PC-9 (cell line): Measurements from ENCODE around the gene LMLN. TPM values are rescaled to one million over a fixed set of nuclear protein-coding genes. Genes with fewer than 3 reads are reported as not detected.

Experiments used
- BruUV-seq: library from RNA; stranded (reverse); fragments of 400-500 nt; replicated peaks from 2 replicates; lab custom pipeline; 2021; lab: Mats Ljungman, UMichigan
- CTCF ChIA-PET: fragments of 300-600 bp; sonication (Branson Sonifier 250); formaldehyde crosslinking; loops from one replicate; lab custom pipeline; 2022; ENCODE audit warnings: antibody characterized with exemption; lab: Charles Lee
- POLR2A ChIA-PET: fragments of 300-600 bp; sonication (Branson Sonifier 250); formaldehyde crosslinking; loops from one replicate; lab custom pipeline; 2022; ENCODE audit warnings: antibody characterized with exemption; ENCODE audit not compliant: unreplicated experiment; lab: Charles Lee
- DNase-seq, 2 experiments: peaks; one replicate each; pipeline versions ENCODE4 v3.0.0 to v3.0.0-alpha.2; 2015 to 2022; ENCODE audit warnings: mixed read lengths in 1 of 2
- H2AFZ ChIP-seq: fragments of 200-600 bp; sonication (generic); 2 replicates; pipeline ENCODE4 v1.8.1; 2017; ENCODE audit warnings: antibody characterized with exemption
- H3F3A ChIP-seq: fragments of 200-600 bp; sonication (generic); 2 replicates; pipeline ENCODE4 v1.8.1; 2017; ENCODE audit warnings: antibody characterized with exemption, mild to moderate bottlenecking, low read depth; ENCODE audit not compliant: insufficient read depth
- H3K27ac ChIP-seq: fragments of 200-600 bp; sonication (generic); 2 replicates; pipeline ENCODE4 v1.6.1; 2016; ENCODE audit warnings: mixed run types
- H3K27me3 ChIP-seq: fragments of 200-600 bp; sonication (generic); 2 replicates; pipeline ENCODE4 v1.6.1; 2016; ENCODE audit warnings: low read depth, mixed run types; ENCODE audit not compliant: insufficient read depth
- H3K36me3 ChIP-seq: fragments of 200-600 bp; sonication (generic); 2 replicates; pipeline ENCODE4 v1.6.1; 2016; ENCODE audit warnings: low read depth, mixed run types
- H3K4me1 ChIP-seq: fragments of 200-600 bp; sonication (generic); replicated peaks from 2 replicates; pipeline ENCODE4 v1.6.1; 2016; ENCODE audit warnings: mixed run types; ENCODE audit not compliant: insufficient read depth
- H3K4me2 ChIP-seq: fragments of 200-600 bp; sonication (generic); 2 replicates; pipeline ENCODE4 v1.6.1; 2017; ENCODE audit warnings: mixed run types
- H3K4me3 ChIP-seq: fragments of 200-600 bp; sonication (generic); 2 replicates; pipeline ENCODE4 v1.6.1; 2016; ENCODE audit warnings: mixed run types
- H3K79me2 ChIP-seq: fragments of 200-600 bp; sonication (generic); 2 replicates; pipeline ENCODE4 v1.6.1; 2017; ENCODE audit warnings: low read depth, mixed run types
- H3K9me2 ChIP-seq: fragments of 200-600 bp; sonication (generic); 2 replicates; pipeline ENCODE4 v1.8.1; 2017; ENCODE audit warnings: mild to moderate bottlenecking; ENCODE audit not compliant: insufficient read depth
- H3K9me3 ChIP-seq: fragments of 200-600 bp; sonication (generic); 2 replicates; pipeline ENCODE4 v1.8.1; 2016; ENCODE audit warnings: low read depth; ENCODE audit not compliant: insufficient read depth
- H4K20me1 ChIP-seq: fragments of 200-600 bp; sonication (generic); 2 replicates; pipeline ENCODE4 v1.8.1; 2017; ENCODE audit not compliant: insufficient read depth
- EZH2 ChIP-seq: fragments of 200-600 bp; sonication (generic); IDR thresholded peaks from 2 replicates; pipeline ENCODE4 v1.8.0; 2017; ENCODE audit warnings: antibody characterized with exemption, low read depth
- intact Hi-C: fragments of 100-400 bp; cut with micrococcal nuclease; formaldehyde crosslinking; loops from one replicate; pipeline ENCODE4 v1.10.0; 2022; ENCODE audit not compliant: unreplicated experiment
- total RNA-seq: library from RNA; stranded (reverse); gene quantifications from 2 replicates; pipeline ENCODE4 v1.2.3, GENCODE V29; 2021
- TF ChIP-seq, protein P1 (sequence below): fragments of 200-600 bp; sonication (generic); conservative IDR thresholded peaks from 2 replicates; pipeline ENCODE4 v1.6.1; 2017; ENCODE audit warnings: mixed run types, antibody characterized with exemption, mild to moderate bottlenecking, moderate library complexity

LMLN gene
- total RNA-seq, 1 experiment from 2014 or later = 21.1 TPM

- Histone ChIP-seq H4K20me1 (no peaks in the 10 kb centered on the region), H3K36me3 (no peaks in the 10 kb centered on the region), H3K27ac (no peak overlapping the region), H3K4me2 (no peak overlapping the region), H3K27me3 (no peaks in the 10 kb centered on the region), H3K4me3 (no peak overlapping the region), H3K9me2 (no peaks in the 10 kb centered on the region), H3K4me1 (no peaks in the 10 kb centered on the region; the same call in 1 of the 2 replicates), H3K9me3 (no peaks in the 10 kb centered on the region), H3F3A (no peaks in the 10 kb centered on the region), H3K79me2 (no peaks in the 10 kb centered on the region), H2AFZ (no peak overlapping the region)
- POLR2A ChIA-PET = no interaction called here
- no TSS peak for BruUV-seq
- CTCF ChIA-PET = no interaction called here
- no peak for TF ChIP-seq EZH2
- TF ChIP-seq, protein P1, sequence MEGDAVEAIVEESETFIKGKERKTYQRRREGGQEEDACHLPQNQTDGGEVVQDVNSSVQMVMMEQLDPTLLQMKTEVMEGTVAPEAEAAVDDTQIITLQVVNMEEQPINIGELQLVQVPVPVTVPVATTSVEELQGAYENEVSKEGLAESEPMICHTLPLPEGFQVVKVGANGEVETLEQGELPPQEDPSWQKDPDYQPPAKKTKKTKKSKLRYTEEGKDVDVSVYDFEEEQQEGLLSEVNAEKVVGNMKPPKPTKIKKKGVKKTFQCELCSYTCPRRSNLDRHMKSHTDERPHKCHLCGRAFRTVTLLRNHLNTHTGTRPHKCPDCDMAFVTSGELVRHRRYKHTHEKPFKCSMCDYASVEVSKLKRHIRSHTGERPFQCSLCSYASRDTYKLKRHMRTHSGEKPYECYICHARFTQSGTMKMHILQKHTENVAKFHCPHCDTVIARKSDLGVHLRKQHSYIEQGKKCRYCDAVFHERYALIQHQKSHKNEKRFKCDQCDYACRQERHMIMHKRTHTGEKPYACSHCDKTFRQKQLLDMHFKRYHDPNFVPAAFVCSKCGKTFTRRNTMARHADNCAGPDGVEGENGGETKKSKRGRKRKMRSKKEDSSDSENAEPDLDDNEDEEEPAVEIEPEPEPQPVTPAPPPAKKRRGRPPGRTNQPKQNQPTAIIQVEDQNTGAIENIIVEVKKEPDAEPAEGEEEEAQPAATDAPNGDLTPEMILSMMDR = no peak
- intact Hi-C loops = no loop called here
- no peak for DNase-seq
Measured at GRCh38 chr3:198027045-198027798, 67.2 kb downstream of the LMLN start.

- TF ChIP-seq, protein P1 = no peak
- no peak for TF ChIP-seq EZH2
- no peak overlapping the region for H2AFZ ChIP-seq
- no peaks in the 10 kb centered on the region for H3F3A ChIP-seq
- ChIA-PET POLR2A (no interaction called here), CTCF (no interaction called here)
- H3K9me2 ChIP-seq = no peaks in the 10 kb centered on the region
- H3K9me3 ChIP-seq = no peaks in the 10 kb centered on the region
- H3K4me3 ChIP-seq = no peak overlapping the region
- no peak overlapping the region for H3K4me2 ChIP-seq
- DNase-seq = no peak
- no peaks in the 10 kb centered on the region for H4K20me1 ChIP-seq
- no peaks in the 10 kb centered on the region for H3K27me3 ChIP-seq
- no TSS peak for BruUV-seq
- intact Hi-C loops = no loop called here
- no peak overlapping the region for H3K27ac ChIP-seq
- no peaks in the 10 kb centered on the region for H3K79me2 ChIP-seq
- no peaks in the 10 kb centered on the region for H3K36me3 ChIP-seq
- H3K4me1 ChIP-seq = no peaks in the 10 kb centered on the region; the same call in 1 of the 2 replicates
Measured at GRCh38 chr3:198027799-198028390, 67.9 kb downstream of the LMLN start.

DNA sequence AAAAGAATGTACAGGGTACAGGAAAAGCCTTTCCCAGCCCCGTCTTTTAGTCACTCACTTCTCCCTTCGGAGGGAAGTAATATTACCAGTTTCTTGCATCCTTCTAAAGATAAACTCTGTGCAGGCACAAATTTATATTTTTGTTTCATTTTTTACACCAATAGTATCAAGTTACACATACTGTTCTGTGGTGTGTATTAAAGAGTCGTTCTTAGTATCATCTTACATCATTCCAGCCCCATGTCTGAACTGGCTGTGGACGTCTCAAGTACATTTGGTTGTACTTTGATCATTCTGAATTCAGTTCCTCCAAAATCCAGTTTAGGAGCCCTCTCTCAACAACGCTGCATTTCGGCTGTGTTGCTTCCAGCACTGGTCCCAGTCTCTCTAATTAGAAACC, 68.7 kb downstream of the LMLN start:
- Histone ChIP-seq H4K20me1 (no peaks in the 10 kb centered on the region), H3K4me1 (no peaks in the 10 kb centered on the region; the same call in 1 of the 2 replicates), H3K4me3 (no peak overlapping the region), H3F3A (no peaks in the 10 kb centered on the region), H3K4me2 (no peak overlapping the region), H3K9me2 (no peaks in the 10 kb centered on the region), H3K36me3 (no peaks in the 10 kb centered on the region), H3K27ac (no peak overlapping the region), H3K79me2 (no peaks in the 10 kb centered on the region), H2AFZ (no peak overlapping the region), H3K27me3 (no peaks in the 10 kb centered on the region), H3K9me3 (no peaks in the 10 kb centered on the region)
- CTCF ChIA-PET = no interaction called here
- intact Hi-C loops = no loop called here
- POLR2A ChIA-PET = no interaction called here
- BruUV-seq = no TSS peak
- no peak for DNase-seq
- TF ChIP-seq EZH2 = no peak
- TF ChIP-seq, protein P1 = no peak
